Measurements from ENCODE around the gene FKBP2. TPM values are rescaled to one million over a fixed set of nuclear protein-coding genes. Genes with fewer than 3 reads are reported as not detected.
A peak's percentile ranks its signal among the peaks of the same experiment; 100 is the strongest.

Gene FKBP2
- total RNA-seq, 4 donors from 2014 or later = 47.7 to 70.3 (median 56.4) TPM

- WGBS, 2 donors = 86 to 88% methylated on average over 15 of the region's 15 CpGs
- no peak overlapping the region for H3K4me3 ChIP-seq (ENCODE audit: low read depth, poor library complexity, severe bottlenecking)
- intact Hi-C loops (cut with DNase I; ENCODE audit: low total_unique reads) = no loop called here
- no peak for DNase-seq (ENCODE audit: low spot score in 2 of 2)
- TF ChIP-seq, protein P1, sequence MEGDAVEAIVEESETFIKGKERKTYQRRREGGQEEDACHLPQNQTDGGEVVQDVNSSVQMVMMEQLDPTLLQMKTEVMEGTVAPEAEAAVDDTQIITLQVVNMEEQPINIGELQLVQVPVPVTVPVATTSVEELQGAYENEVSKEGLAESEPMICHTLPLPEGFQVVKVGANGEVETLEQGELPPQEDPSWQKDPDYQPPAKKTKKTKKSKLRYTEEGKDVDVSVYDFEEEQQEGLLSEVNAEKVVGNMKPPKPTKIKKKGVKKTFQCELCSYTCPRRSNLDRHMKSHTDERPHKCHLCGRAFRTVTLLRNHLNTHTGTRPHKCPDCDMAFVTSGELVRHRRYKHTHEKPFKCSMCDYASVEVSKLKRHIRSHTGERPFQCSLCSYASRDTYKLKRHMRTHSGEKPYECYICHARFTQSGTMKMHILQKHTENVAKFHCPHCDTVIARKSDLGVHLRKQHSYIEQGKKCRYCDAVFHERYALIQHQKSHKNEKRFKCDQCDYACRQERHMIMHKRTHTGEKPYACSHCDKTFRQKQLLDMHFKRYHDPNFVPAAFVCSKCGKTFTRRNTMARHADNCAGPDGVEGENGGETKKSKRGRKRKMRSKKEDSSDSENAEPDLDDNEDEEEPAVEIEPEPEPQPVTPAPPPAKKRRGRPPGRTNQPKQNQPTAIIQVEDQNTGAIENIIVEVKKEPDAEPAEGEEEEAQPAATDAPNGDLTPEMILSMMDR (IDR thresholded peaks at IDR 0.05) = no peak
- TF ChIP-seq POLR2A (IDR thresholded peaks at IDR 0.05) = no peak
Observed at GRCh38 chr11:64266339-64266738, 25.4 kb downstream of the FKBP2 start.

DNA sequence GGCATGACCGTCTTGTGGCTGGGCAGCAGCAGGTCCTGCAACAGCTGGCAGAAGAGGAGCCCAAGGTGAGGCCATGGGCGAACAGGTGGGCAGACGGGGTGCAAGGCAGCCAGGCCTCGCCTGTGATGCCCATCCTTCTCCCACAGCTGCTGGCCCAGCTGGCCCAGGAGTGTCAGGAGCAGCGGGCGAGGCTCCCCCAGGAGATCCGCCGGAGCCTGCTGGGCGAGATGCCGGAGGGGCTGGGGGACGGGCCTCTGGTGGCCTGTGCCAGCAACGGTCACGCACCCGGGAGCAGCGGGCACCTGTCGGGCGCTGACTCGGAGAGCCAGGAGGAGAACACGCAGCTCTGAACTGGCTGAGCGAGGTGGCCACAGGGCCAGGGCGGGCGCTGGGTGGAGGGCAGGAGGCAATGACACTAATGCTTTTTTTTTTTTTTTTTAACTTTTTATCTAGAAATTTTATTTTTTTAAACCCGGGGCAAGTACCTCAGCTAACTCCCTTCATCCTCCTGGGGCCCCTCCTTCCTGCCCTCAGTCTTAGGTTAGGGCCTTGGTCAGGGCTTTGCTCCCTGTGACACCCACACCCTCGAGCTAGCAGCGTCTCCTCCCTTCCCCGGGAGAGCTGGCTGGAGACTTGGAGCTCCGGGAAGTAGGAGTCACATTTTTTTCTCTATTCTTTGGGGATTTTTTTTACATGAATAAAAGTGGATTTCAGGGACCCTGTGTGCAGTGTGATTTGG, 26.5 kb downstream of the FKBP2 start:
- no peak for TF ChIP-seq POLR2A (IDR thresholded peaks at IDR 0.05)
- TF ChIP-seq, protein P1 (IDR thresholded peaks at IDR 0.05) = no peak
- DNase-seq (ENCODE audit: low spot score in 2 of 2) = no peak
- intact Hi-C loops (cut with DNase I; ENCODE audit: low total_unique reads) = no loop called here
- 42 to 55% methylated on average over 16 to 27 of the region's 27 CpGs for WGBS, 2 donors
- H3K4me3 ChIP-seq (ENCODE audit: low read depth, poor library complexity, severe bottlenecking) = no peak overlapping the region

DNA sequence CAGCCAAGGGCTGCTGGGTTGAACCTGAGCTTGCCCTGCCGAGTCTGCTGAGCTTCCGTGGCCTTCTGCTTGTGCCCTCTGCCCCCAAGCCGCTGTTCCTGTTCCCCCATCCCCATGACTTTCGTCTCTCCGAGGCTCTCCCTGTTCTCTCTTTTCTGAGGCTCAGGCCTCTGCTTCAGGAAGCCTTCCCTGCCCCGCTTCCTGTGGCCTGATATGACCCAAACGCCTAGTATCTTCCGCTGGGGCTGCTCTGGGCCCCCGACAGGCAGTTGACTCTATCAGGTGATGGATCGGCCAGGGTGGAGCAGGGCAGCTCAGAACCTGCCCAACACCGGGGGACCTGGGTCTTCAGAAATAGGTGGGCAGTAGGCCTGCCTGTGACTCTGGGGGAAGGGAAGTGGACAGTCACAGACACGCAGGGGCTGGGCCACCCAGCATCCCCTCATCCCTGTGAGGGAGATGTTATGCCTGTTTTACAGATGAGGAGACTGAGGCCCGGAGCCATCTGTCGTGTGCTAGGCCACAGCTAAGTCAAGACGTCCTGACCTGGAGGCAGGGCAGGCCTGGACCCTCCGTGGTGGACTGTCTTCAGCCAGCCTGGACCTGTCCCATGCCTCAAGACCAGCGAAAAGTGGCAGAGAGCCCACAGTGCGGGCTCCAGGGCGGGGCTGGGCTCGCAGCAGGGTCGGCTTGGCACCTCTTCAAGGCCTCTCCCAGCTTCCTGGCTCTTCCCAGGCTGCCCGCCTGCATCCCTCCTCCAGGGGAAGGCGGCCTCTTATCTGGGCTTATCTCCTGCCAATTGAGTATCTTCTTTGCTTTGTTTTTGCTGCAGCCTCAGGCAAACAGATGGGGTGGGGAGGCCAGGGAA, 27.4 kb downstream of the FKBP2 start:
- no peak overlapping the region for H3K4me3 ChIP-seq (ENCODE audit: low read depth, poor library complexity, severe bottlenecking)
- intact Hi-C loops (cut with DNase I; ENCODE audit: low total_unique reads) = no loop called here
- DNase-seq (ENCODE audit: low spot score in 2 of 2) = peak; percentile 56 to 90
- TF ChIP-seq, protein P1 (IDR thresholded peaks at IDR 0.05) = no peak
- no peak for TF ChIP-seq POLR2A (IDR thresholded peaks at IDR 0.05)
- 22 to 29% methylated on average over 14 to 23 of the region's 23 CpGs for WGBS, 2 donors

GRCh38 chr11:64268893-64269539, 28.1 kb downstream of the FKBP2 start:
- TF ChIP-seq, protein P1 (IDR thresholded peaks at IDR 0.05) = no peak
- no peak for TF ChIP-seq POLR2A (IDR thresholded peaks at IDR 0.05)
- intact Hi-C loops (cut with DNase I; ENCODE audit: low total_unique reads) = no loop called here
- 1% methylated on average over 19 to 24 of the region's 34 CpGs for WGBS, 2 donors
- peak overlapping the region; percentile 70 for H3K4me3 ChIP-seq (ENCODE audit: low read depth, poor library complexity, severe bottlenecking)
- DNase-seq (ENCODE audit: low spot score in 2 of 2) = peak in 1 of 2 donors; percentile 94

- no peak for TF ChIP-seq POLR2A (IDR thresholded peaks at IDR 0.05)
- TF ChIP-seq, protein P1 (IDR thresholded peaks at IDR 0.05) = no peak
- H3K4me3 ChIP-seq (ENCODE audit: low read depth, poor library complexity, severe bottlenecking) = peak overlapping the region; percentile 72
- DNase-seq (ENCODE audit: low spot score in 2 of 2) = peak; percentile 98 to 99
- intact Hi-C loops (cut with DNase I; ENCODE audit: low total_unique reads) = no loop called here
- 0 to 1% methylated on average over 26 to 34 of the region's 58 CpGs for WGBS, 2 donors
Observed at GRCh38 chr11:64269540-64270220, 28.8 kb downstream of the FKBP2 start.
